GM12891 (cell line): ENCODE measurements around the gene FBXO17.

Experiments used
- POLR2A ChIP-seq: IDR thresholded peaks from 2 replicates; pipeline ENCODE4 v1.6.1; 2011; ENCODE audit warnings: low read depth, low read length, control low read depth
- POLR2AphosphoS5 ChIP-seq: IDR thresholded peaks from 2 replicates; pipeline ENCODE4 v1.6.1; 2011; ENCODE audit warnings: low read depth, low read length, control low read depth
- POU2F2 ChIP-seq: IDR thresholded peaks from 2 replicates; pipeline ENCODE4 v1.6.1; 2011; ENCODE audit warnings: low read depth, mild to moderate bottlenecking, control low read depth, low read length, moderate library complexity
- TAF1 ChIP-seq: IDR thresholded peaks from 2 replicates; pipeline ENCODE4 v1.6.1; 2011; ENCODE audit warnings: low read depth, low read length, control low read depth

- no peak for TF ChIP-seq TAF1
- no peak for TF ChIP-seq POLR2A
- no peak for TF ChIP-seq POLR2AphosphoS5
- no peak for TF ChIP-seq POU2F2
Measured at GRCh38 chr19:38975861-38976271, 324 bp upstream of the FBXO17 start.
